ENCODE data around the gene INTS3.

DNA sequence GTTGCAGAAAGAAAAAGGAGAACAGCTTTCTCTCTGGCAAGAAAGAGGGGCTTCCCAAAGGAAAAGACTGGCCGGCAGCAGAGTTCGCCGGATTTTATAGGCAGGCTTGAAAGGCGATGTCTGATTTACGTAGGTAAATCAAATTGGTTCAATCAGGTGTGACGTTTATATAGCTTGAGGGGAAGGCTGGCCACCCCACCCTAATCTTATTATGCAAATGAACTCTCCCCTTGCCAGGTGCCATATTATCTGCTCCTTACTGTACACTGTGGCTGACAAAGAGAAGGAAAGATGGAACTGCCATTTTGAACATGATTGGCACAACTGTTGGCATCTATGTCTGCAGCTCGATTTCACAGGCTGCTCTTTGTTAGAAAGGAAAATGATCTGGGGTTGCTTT lies 16.8 kb upstream of the INTS3 start:
- no peak for TF ChIP-seq YY1 (IDR thresholded peaks at IDR 0.05; ENCODE audit: insufficient read depth, insufficient read length)
- no peak for TF ChIP-seq SUZ12 (IDR thresholded peaks at IDR 0.05; ENCODE audit: extremely low read depth, insufficient read depth, insufficient read length)
